HG03103 (cell line): ENCODE results near the gene CLASP1.
"Not testable (repeated sequence)": the region's sequence is repeated elsewhere in the genome, so short reads cannot be mapped to it uniquely, and the experiment has no call there.

Source experiments
- ATAC-seq: cut with Tn5 transposase; IDR thresholded peaks from one replicate; pipeline ENCODE4 v1.9.1; 2021; ENCODE audit warnings: low read depth; ENCODE audit not compliant: unreplicated experiment

The CLASP1 gene

GRCh38 chr2:121587131-121587530 is 62.1 kb downstream of the CLASP1 start:
- no peak for ATAC-seq

DNA sequence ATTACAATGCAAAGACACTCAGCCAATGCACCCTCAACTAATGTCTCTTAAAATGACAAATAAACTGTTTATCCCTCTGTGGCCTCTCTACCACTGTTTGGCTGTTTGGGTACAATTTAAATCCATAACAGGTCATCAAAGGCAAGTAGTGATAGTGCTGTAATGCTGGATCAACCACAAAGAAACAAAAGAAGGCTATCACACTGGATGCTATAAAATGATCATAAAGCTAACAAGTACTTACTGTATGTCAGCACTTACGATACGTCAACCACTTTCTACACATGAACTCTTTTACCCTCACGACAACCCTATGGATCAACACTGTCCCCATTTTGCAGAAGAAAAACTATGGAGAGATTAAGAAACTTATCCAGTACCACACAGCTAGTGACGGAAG is 64.5 kb downstream of the CLASP1 start:
- ATAC-seq = no peak

- ATAC-seq = no peak
Measured at GRCh38 chr2:121583555-121583954, 65.7 kb downstream of the CLASP1 start.

DNA sequence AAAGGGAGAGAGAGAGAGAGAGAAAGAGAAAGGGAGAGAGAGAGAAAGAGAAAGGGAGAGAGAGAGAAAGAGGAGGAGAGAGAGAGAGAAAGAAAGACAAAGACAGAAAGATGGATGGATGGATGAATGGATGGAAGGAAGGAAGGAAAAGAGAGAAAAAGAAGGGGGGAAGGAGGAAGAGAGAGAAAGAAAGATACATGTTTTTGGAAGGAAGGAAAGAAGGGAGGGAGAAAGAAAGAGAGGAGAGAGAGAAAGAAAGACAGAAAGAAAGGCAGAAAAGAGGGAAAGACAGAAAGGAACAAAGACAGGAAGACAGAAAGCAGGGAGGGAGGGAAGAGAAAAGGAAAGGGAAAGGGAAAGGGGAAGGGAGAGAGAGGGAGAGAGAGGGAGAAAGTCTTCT is 67.0 kb downstream of the CLASP1 start:
- no peak for ATAC-seq

DNA sequence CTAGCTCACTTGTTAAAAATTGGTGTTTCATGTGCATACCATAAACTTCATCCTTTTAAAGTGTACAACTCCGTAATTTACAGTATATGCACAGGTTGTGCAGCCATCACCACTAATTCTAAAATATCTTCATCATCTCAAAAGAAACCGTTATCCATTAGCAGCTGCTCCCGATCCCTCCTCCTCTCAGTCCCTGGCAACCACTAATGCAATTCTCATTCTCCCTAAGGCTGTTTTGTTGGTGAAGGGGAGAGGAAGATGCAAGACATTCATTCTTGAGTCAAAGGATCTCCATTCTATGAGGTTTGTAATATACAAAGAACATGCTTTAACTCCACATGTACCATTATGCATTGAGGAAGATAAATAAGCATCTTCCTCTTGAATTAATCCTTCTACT is 70.0 kb downstream of the CLASP1 start:
- ATAC-seq = no peak

DNA sequence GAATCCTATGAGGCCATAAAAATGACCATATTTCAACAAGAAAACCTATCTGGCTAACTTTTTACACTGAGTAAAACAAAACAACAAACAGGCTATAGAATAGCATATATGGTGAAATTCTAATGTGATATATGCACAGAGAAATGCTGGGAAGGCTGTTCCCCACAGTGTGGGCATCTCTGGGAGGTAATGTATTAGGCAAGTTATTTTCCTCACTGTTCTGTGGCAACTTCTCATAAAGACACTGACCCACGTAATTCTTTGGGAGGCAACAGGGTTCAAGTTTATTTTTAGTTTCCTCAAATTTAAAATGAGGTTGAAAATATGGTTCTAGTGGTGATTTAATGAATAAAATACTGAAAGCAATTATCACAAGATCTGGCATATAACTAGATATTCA is 71.9 kb downstream of the CLASP1 start:
- ATAC-seq = no peak

GRCh38 chr2:121576263-121576662 is 73.0 kb downstream of the CLASP1 start:
- no peak for ATAC-seq

DNA sequence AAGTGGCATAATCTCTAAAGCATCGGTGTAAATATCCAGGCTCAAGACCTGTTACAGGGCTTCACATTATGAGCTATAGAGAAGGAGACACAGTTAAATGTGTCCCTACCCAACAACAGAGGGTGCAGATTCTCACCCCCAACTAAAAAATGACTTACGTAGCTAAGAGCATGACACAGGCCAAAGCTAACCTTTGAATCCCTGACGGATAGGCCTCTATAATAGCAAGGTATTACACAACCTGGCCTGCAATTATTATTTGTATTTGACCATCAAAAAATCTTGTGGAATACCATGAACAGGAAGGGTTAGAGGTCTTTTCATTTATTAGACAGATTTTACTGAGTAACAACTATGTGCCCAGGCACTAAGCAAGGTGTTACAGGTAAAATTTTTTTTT is 73.5 kb downstream of the CLASP1 start:
- no peak for ATAC-seq

DNA sequence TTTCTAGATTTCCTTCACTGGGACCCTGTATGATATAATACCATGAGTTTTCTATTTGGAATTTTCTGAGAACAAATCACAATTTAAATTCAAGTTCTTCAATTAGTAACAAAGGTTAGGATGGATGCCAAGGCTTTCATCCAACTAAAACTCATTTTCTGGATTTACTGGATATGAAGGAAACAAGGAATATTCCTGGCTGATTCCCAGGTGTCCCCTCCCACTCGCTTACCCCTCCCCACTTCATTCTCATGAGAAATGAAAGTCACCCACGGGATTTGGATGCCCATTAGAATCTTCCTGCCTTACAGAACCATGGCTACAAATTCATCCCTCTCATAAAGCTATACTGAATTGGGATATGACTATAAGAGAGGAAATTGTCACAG is 78.6 kb downstream of the CLASP1 start:
- ATAC-seq = no peak

GRCh38 chr2:121570036-121570666 is 79.1 kb downstream of the CLASP1 start:
- no peak for ATAC-seq

DNA sequence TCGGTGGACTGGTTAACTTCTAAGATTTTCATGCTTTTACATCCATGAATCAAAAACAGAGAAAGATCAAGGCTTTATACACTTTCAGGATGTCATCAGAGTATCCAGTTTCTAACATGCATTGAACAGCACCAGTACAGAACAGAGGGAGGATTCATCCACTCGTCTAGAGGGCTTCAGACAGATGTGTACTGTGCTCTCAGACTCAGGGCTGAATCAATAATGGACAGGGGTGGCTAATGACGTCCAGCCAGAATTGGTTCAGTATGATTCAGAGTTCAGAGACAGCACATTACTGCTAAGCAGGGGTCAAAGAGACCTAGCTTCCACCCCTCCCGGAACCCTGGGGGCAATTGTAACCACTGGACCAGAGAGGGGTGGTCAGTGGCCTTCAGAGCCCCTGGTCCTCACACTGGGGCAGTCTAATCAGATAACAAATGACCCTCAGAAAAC is 81.3 kb downstream of the CLASP1 start:
- ATAC-seq = no peak

GRCh38 chr2:121567452-121567851 is 81.8 kb downstream of the CLASP1 start:
- no peak for ATAC-seq

- ATAC-seq = no peak
Measured at GRCh38 chr2:121565389-121566250, 83.6 kb downstream of the CLASP1 start.

- no peak for ATAC-seq
Measured at GRCh38 chr2:121564905-121565304, 84.4 kb downstream of the CLASP1 start.

DNA sequence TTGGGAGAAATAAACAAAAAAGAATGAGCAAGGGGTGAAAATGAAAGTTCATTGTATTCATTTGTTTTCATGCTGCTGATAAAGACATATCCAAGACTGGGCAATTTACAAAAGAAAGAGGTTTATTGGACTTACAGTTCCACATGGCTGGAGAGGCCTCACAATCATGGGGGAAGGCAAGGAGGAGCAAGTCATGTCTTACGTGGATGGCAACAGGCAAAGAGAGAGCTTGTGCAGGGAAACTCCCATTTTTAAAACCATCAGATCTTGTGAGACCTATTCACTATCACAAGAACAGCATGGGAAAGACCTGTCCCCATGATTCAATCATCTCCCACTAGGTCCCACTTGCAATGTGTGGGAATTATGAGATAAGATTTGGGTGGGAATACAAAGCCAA is 85.5 kb downstream of the CLASP1 start:
- ATAC-seq = not testable (repeated sequence)

DNA sequence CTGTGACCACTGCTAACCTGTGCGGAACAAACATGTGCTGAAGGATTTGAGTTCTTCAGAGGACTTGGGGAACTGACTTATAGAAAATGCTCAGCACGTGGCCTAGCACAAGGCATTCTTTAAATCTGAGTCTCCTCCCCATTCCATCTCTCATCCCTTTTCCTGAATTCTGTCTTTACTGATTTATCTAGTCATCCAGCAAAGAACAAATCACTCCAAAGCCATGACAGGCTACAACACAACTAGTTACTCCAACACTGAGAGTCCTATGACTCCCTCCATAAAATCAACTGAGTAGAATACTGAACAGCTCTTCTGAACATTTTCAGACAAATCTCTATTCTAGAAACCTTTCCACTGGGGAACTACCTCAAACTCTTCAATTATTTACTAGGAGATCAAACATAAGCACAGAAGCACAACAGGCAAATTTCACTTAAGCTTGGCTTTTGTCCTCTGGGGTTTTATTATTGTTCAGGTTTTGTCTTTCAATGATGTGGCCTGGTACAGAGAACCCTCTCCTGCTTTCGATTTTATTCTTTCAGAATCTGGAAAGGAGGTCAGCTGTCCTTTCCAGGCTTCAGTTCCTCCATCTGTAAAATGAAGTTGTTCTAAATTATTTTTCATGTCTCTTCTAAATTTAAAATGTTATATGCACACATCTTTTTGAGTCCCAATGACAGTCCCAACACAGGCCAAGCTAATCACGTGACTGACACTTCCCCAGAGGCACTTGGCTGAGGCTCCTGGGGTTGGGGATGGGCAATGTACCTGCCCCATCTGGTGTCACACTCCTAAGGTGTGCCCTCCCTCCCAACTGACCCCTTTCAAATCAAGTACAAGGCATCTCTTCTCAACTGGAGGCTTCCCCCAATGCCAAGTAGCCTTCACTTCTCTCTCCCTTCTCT is 86.7 kb downstream of the CLASP1 start:
- no peak for ATAC-seq

GRCh38 chr2:121561617-121562268 is 87.5 kb downstream of the CLASP1 start:
- ATAC-seq = no peak

GRCh38 chr2:121558329-121558728 is 90.9 kb downstream of the CLASP1 start:
- ATAC-seq = no peak

DNA sequence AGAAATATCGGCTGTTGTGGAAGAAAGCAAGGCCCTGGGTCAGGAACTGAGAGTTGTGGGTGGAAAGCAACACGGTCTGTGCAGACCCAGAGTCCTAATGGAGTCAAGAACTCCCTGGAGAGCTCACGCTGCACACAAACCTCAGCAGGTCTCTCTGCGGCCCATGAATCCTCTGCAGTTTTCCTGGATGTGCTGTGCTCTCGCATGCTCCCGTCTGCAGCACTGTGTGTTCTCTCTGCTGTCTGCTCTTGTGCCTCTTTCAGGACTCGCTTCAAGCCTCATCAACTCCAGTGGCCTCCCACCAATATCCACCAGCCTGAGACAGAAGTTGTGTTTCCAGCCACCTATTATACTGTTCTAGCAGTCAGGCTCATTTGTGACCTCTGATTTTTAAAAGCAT is 94.3 kb downstream of the CLASP1 start:
- ATAC-seq = no peak

DNA sequence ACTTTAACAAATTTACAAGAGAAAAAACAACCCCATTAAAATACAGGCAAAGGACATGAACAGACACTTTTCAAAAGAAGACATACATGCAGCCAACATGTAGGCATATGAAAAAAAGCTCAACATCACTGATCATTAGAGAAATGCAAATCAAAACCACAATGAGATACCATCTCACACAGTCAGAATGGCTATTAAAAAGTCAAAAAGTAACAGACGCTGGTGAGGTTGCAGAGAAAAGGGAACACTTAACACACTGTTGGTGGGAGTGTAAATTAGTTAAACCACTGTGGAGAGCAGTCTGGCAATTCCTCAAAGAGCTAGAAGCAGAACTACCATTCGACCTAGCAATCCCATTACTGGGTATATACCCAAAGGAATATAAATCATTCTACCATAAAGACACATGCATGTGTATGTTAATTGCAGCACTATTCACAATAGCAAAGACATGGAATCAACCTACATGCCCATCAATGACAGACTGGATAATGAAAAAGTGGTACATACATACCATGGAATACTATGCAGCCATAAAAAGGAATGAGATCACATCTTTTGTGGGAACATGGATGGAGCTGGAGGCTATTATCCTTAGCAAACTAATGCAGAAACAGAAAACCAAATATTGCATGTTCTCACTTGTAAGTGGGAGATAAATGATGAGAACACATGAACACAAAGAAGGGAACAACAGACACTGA is 96.6 kb downstream of the CLASP1 start:
- not testable (repeated sequence) for ATAC-seq
